Neutrophil (primary cell): ENCODE data around the gene WDR5.

Experiments
- H3K27ac ChIP-seq: fragments of 200-600 bp; sonication (generic); 2 replicates; pipeline ENCODE4 v1.5.1; 2016; ENCODE audit warnings: mild to moderate bottlenecking, moderate library complexity
- H3K27me3 ChIP-seq: fragments of 200-600 bp; sonication (generic); 2 replicates; pipeline ENCODE4 v1.6.0; 2016; ENCODE audit warnings: mild to moderate bottlenecking
- H3K36me3 ChIP-seq: fragments of 200-600 bp; sonication (generic); 2 replicates; pipeline ENCODE4 v1.5.1; 2017
- H3K4me1 ChIP-seq, 2 experiments: fragments of 200-600 bp in 1 of 2; sonication (generic) in 1 of 2; 1 replicate in 1 of 2; 2 replicates in 1 of 2; pipeline versions ENCODE4 v1.5.1 to v1.6.1; 2013 to 2016; ENCODE audit warnings: low read depth in 1 of 2, low read length in 1 of 2, mild to moderate bottlenecking in 1 of 2, moderate library complexity in 1 of 2; ENCODE audit not compliant: control insufficient read depth in 1 of 2, insufficient read depth in 1 of 2
- H3K4me3 ChIP-seq, 2 experiments: fragments of 200-600 bp in 1 of 2; sonication (generic) in 1 of 2; 1 replicate in 1 of 2; 2 replicates in 1 of 2; pipeline ENCODE4 v1.5.1; 2013 to 2016; ENCODE audit warnings: low read depth in 1 of 2, low read length in 1 of 2, mild to moderate bottlenecking in 1 of 2, moderate library complexity in 1 of 2
- H3K9me3 ChIP-seq: fragments of 200-600 bp; sonication (generic); 2 replicates; pipeline ENCODE4 v1.5.1; 2016
- CTCF ChIP-seq: fragments of 200-600 bp; sonication (generic); IDR thresholded peaks from 2 replicates; pipeline ENCODE4 v1.5.1; 2016; ENCODE audit warnings: antibody characterized with exemption

WDR5 gene

GRCh38 chr9:134198791-134199190, 62.9 kb downstream of the WDR5 start:
- no peak for TF ChIP-seq CTCF

DNA sequence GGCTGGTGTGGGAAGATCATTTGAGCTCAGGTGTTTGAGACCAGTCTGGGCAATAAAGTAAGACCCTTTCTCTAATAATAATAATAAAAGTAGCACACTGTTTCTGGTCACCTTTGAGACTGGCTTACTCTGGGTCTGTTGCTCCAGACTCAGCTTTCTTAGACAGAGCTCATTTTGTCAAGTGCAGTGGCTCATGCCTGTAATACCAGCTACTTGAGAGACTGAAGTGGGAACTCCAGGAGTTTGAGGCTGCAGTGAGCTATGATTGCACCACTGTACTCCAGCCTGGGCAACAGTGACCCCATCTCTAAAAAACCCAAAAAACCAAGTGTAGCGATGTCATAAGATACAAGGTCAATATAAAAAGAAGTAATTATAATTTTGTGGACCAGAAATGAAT, 64.8 kb downstream of the WDR5 start:
- no peaks in the 10 kb centered on the region for H3K36me3 ChIP-seq
- no peak overlapping the region for H3K27ac ChIP-seq
- H3K9me3 ChIP-seq = no peaks in the 10 kb centered on the region
- peaks cover 3% of the 10 kb centered on the region for H3K27me3 ChIP-seq
- TF ChIP-seq CTCF = no peak
- H3K4me1 ChIP-seq = peaks cover 10 to 13% of the 10 kb centered on the region in 2 experiments
- no peak overlapping the region for H3K4me3 ChIP-seq

More at GRCh38 chr9:134198791-134199190, 62.9 kb downstream of the WDR5 start:
- peaks cover 3% of the 10 kb centered on the region for H3K27me3 ChIP-seq
- no peaks in the 10 kb centered on the region for H3K36me3 ChIP-seq
- no peaks in the 10 kb centered on the region for H3K9me3 ChIP-seq
- H3K27ac ChIP-seq = no peak overlapping the region
- H3K4me1 ChIP-seq = peaks cover 21 to 28% of the 10 kb centered on the region in 2 experiments
- H3K4me3 ChIP-seq = no peak overlapping the region

DNA sequence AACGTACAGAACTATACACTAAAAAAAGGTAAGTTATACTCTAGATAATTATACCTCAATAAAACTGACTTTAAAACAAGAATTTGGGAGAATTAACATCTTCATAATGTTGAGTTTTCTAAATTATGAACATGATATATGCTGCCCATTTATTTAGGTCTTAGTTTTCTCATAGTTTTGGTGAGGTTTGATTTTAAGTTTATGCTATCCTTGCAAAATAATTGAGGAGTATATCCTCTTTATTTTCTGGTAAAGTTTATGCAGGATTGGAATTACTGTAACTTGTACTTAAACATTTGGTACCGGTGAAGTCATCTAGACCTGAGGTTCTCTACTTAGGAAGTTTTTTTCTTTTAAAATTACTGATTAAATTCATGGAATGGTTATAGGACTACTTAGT, 67.3 kb downstream of the WDR5 start:
- TF ChIP-seq CTCF = no peak

DNA sequence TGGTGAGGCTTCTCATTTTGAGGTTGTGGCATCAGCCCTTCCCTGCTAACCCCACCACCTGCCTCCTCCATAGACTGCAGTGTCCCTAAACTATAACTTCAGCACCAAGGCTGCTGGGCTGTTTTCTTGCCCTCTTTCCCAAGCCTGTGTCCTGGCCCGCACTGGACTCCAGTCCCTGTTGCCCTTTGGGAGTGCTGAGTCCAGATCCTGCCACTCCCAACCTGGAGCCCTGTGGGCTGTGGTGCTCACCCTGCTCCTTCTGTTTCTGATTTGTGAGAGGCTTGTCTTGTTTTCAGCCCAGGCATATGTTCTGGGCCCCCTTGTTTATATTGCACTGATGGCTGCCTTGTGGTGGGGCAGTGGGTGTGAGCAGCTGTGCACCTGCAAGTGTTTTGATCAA, 68.2 kb downstream of the WDR5 start:
- peaks cover 3% of the 10 kb centered on the region for H3K27me3 ChIP-seq
- no peaks in the 10 kb centered on the region for H3K4me1 ChIP-seq
- no peaks in the 10 kb centered on the region for H3K9me3 ChIP-seq
- H3K4me3 ChIP-seq = no peak overlapping the region
- no peak for TF ChIP-seq CTCF
- no peak overlapping the region for H3K27ac ChIP-seq
- H3K36me3 ChIP-seq = no peaks in the 10 kb centered on the region

More for the DNA sequence above, 67.3 kb downstream of the WDR5 start:
- H3K36me3 ChIP-seq = no peaks in the 10 kb centered on the region
- no peaks in the 10 kb centered on the region for H3K9me3 ChIP-seq
- H3K4me3 ChIP-seq = no peak overlapping the region
- no peak overlapping the region for H3K27ac ChIP-seq
- no peaks in the 10 kb centered on the region for H3K4me1 ChIP-seq
- peaks cover 3% of the 10 kb centered on the region for H3K27me3 ChIP-seq

DNA sequence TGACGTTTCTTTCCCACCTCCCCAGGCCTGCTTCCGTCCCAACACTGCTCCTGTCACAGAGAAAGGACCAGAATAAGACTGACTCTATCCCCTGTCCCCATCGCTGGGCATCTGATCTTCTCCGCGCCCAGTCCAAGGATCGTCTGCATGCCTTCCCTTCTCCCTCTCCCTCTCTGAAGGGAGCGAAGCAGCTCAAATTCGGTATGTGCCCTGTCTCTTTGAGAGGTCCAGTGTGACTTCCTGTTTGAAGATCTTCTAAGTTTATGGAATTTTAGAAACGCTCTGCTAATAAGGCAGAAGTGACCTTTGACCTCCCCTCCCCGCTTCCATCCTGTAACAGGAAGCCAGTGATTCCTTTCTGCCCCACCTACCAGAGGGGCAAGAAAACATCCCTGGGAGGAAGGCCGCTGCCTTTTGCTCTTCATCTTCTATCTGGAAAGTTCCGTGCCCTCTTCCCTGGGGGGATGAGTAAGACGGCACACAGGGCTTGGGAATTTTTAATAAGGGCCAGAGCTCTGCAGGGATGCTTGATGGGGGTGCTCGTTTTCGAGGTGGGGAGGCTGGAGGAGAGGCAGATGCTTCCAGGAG, 69.2 kb downstream of the WDR5 start:
- Histone ChIP-seq H3K27me3 (peaks cover 3% of the 10 kb centered on the region), H3K4me1 (no peaks in the 10 kb centered on the region), H3K4me3 (no peak overlapping the region), H3K9me3 (no peaks in the 10 kb centered on the region), H3K36me3 (no peaks in the 10 kb centered on the region), H3K27ac (no peak overlapping the region)
- no peak for TF ChIP-seq CTCF
